NCI-H2029 (cell line): ENCODE results near the gene BAIAP3.

ENCODE experiments used
- DNase-seq: peaks from one replicate; lab custom pipeline; 2025; lab: John Stamatoyannopoulos, UW

Gene BAIAP3

GRCh38 chr16:1392826-1393225, 59.4 kb downstream of the BAIAP3 start:
- no peak for DNase-seq

- DNase-seq = no peak
Observed at GRCh38 chr16:1393613-1394176, 60.2 kb downstream of the BAIAP3 start.

- DNase-seq = no peak
Observed at GRCh38 chr16:1394367-1394951, 61.0 kb downstream of the BAIAP3 start.

GRCh38 chr16:1395444-1396031, 62.1 kb downstream of the BAIAP3 start:
- DNase-seq = no peak

GRCh38 chr16:1397779-1398178, 64.3 kb downstream of the BAIAP3 start:
- DNase-seq = no peak

- DNase-seq = no peak
Observed at GRCh38 chr16:1398351-1398750, 64.9 kb downstream of the BAIAP3 start.
